ENCODE data around the gene CYTL1. TPM values are rescaled to one million over a fixed set of nuclear protein-coding genes. Genes with fewer than 3 reads are reported as not detected.
"Not testable (repeated sequence)": the region's sequence is repeated elsewhere in the genome, so short reads cannot be mapped to it uniquely, and the experiment has no call there.

Gene CYTL1
- total RNA-seq, 4 donors from 2014 or later: 0.68 TPM; not detected in 3

- no peak overlapping the region for H3K4me3 ChIP-seq
- no peaks in the 10 kb centered on the region for H3K9me3 ChIP-seq
- peaks cover 24% of the 10 kb centered on the region for H3K27me3 ChIP-seq
- no peaks in the 10 kb centered on the region for H3K4me1 ChIP-seq
- H3K36me3 ChIP-seq: no peaks in the 10 kb centered on the region
- TF ChIP-seq CTCF (IDR thresholded peaks at IDR 0.05): no peak
- no peak for TF ChIP-seq POLR2AphosphoS5 (IDR thresholded peaks at IDR 0.05)
- TF ChIP-seq EP300 (IDR thresholded peaks at IDR 0.05): no peak
- no peak for TF ChIP-seq POLR2A (IDR thresholded peaks at IDR 0.05)
- WGBS: 72% methylated on average over 9 of the region's 9 CpGs
- H3K27ac ChIP-seq: no peak overlapping the region
- no peak for DNase-seq (ENCODE audit: low spot score in 2 of 2)
Observed at GRCh38 chr4:5003372-5003857, 15.8 kb downstream of the CYTL1 start.

- H3K27ac ChIP-seq; H3K4me1 ChIP-seq; H3K9me3 ChIP-seq; H3K36me3 ChIP-seq; DNase-seq (ENCODE audit: low spot score in 2 of 2); H3K4me3 ChIP-seq: not testable (repeated sequence)
- H3K27me3 ChIP-seq: peaks cover 24% of the 10 kb centered on the region
- 78% methylated on average over 1 of the region's 6 CpGs for WGBS
Observed at GRCh38 chr4:5001641-5002040, 17.6 kb downstream of the CYTL1 start.

GRCh38 chr4:4996935-4997334 lies 22.3 kb downstream of the CYTL1 start:
- peaks cover 11% of the 10 kb centered on the region for H3K4me1 ChIP-seq
- H3K27me3 ChIP-seq; DNase-seq (ENCODE audit: low spot score in 2 of 2); H3K4me3 ChIP-seq; H3K27ac ChIP-seq; H3K9me3 ChIP-seq; H3K36me3 ChIP-seq: not testable (repeated sequence)
- WGBS: 72% methylated on average over 1 of the region's 1 CpG

- no peak for TF ChIP-seq CTCF (IDR thresholded peaks at IDR 0.05)
- TF ChIP-seq POLR2A (IDR thresholded peaks at IDR 0.05): no peak
- TF ChIP-seq EP300 (IDR thresholded peaks at IDR 0.05): no peak
- no peak for TF ChIP-seq POLR2AphosphoS5 (IDR thresholded peaks at IDR 0.05)
- Histone ChIP-seq H3K27ac (no peak overlapping the region), H3K4me1 (peaks cover 21% of the 10 kb centered on the region), H3K9me3 (no peaks in the 10 kb centered on the region), H3K36me3 (no peaks in the 10 kb centered on the region), H3K4me3 (no peak overlapping the region), H3K27me3 (peaks cover 6% of the 10 kb centered on the region)
- no peak for DNase-seq (ENCODE audit: low spot score in 2 of 2)
- 31% methylated on average over 8 of the region's 8 CpGs for WGBS
Observed at GRCh38 chr4:4995908-4996265, 23.4 kb downstream of the CYTL1 start.

GRCh38 chr4:4995103-4995907 lies 24.0 kb downstream of the CYTL1 start:
- Histone ChIP-seq H3K36me3 (no peaks in the 10 kb centered on the region), H3K27me3 (peaks cover 6% of the 10 kb centered on the region), H3K9me3 (no peaks in the 10 kb centered on the region), H3K27ac (no peak overlapping the region), H3K4me1 (peaks cover 24% of the 10 kb centered on the region), H3K4me3 (no peak overlapping the region)
- no peak for TF ChIP-seq POLR2A (IDR thresholded peaks at IDR 0.05)
- no peak for TF ChIP-seq EP300 (IDR thresholded peaks at IDR 0.05)
- TF ChIP-seq CTCF (IDR thresholded peaks at IDR 0.05): peak; percentile 56 to 93
- WGBS: 26% methylated on average over 12 of the region's 22 CpGs
- peak in 1 of 2 donors; percentile 81 for DNase-seq (ENCODE audit: low spot score in 2 of 2)

GRCh38 chr4:4994312-4995097 lies 24.8 kb downstream of the CYTL1 start:
- Histone ChIP-seq H3K27me3 (peaks cover 6% of the 10 kb centered on the region), H3K9me3 (no peaks in the 10 kb centered on the region), H3K4me1 (peaks cover 24% of the 10 kb centered on the region), H3K4me3 (no peak overlapping the region), H3K27ac (no peak overlapping the region), H3K36me3 (no peaks in the 10 kb centered on the region)
- TF ChIP-seq CTCF (IDR thresholded peaks at IDR 0.05) (no peak), EP300 (IDR thresholded peaks at IDR 0.05) (no peak), POLR2AphosphoS5 (IDR thresholded peaks at IDR 0.05) (no peak), POLR2A (IDR thresholded peaks at IDR 0.05) (no peak)
- no peak for DNase-seq (ENCODE audit: low spot score in 2 of 2)
- WGBS: 72% methylated on average over 18 of the region's 18 CpGs
